ENCODE data around the gene RAB11FIP5.

DNA sequence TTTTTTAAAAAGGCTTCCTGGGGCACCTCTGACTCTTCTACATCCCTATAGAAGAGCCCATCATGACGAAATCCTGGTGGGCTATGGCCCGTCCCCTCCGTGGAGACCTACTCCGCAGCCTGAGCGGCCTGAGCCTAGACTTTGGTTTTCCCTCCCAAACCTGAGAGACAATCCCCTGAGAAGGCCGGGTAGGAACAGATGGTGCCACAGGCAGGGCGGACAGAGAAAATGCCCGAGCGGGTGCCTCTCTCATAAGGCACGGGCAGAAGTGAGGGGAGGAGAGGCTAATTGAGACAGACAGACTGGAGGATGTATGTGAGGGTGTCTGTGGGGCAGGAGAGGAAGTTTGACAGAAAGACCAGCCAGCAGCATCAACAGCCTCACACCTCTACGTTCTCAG lies 21.1 kb downstream of the RAB11FIP5 start:
- TF ChIP-seq, protein P1, sequence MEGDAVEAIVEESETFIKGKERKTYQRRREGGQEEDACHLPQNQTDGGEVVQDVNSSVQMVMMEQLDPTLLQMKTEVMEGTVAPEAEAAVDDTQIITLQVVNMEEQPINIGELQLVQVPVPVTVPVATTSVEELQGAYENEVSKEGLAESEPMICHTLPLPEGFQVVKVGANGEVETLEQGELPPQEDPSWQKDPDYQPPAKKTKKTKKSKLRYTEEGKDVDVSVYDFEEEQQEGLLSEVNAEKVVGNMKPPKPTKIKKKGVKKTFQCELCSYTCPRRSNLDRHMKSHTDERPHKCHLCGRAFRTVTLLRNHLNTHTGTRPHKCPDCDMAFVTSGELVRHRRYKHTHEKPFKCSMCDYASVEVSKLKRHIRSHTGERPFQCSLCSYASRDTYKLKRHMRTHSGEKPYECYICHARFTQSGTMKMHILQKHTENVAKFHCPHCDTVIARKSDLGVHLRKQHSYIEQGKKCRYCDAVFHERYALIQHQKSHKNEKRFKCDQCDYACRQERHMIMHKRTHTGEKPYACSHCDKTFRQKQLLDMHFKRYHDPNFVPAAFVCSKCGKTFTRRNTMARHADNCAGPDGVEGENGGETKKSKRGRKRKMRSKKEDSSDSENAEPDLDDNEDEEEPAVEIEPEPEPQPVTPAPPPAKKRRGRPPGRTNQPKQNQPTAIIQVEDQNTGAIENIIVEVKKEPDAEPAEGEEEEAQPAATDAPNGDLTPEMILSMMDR (IDR thresholded peaks at IDR 0.05; ENCODE audit: insufficient read depth, low read length, poor library complexity, severe bottlenecking) = no peak
- TF ChIP-seq EZH2phosphoT487 (conservative IDR thresholded peaks at IDR 0.05; ENCODE audit: low read length) = no peak
